Common myeloid progenitor, CD34-positive (primary cell): Measurements from ENCODE around the gene CNTNAP5.

Source experiments
- CTCF ChIA-PET: fragments of 350-600 bp; sonication (Branson Sonifier 250); formaldehyde crosslinking; loops from one replicate; lab custom pipeline; 2021; ENCODE audit warnings: antibody characterized with exemption; lab: Charles Lee
- POLR2A ChIA-PET: fragments of 350-600 bp; sonication (Branson Sonifier 250); formaldehyde crosslinking; loops from one replicate; lab custom pipeline; 2021; ENCODE audit warnings: antibody characterized with exemption; lab: Charles Lee
- DNase-seq, 3 donors: peaks; one replicate each; pipeline versions ENCODE4 v3.0.0 to v3.0.0-alpha.2; 2013
- H3K27ac ChIP-seq, 2 experiments: 1 replicate in 1 of 2; 2 replicates in 1 of 2; pipeline ENCODE4 v1.7.0; 2013; ENCODE audit warnings: inconsistent platforms in 2 of 2, low read length in 2 of 2, mild to moderate bottlenecking in 2 of 2, low read depth in 1 of 2, moderate library complexity in 1 of 2; ENCODE audit not compliant: severe bottlenecking in 2 of 2, insufficient read depth in 1 of 2, poor library complexity in 1 of 2
- H3K27me3 ChIP-seq, 5 experiments: replicated peaks in 2 of 5; 1 replicate in 3 of 5; 2 replicates in 2 of 5; pipeline versions ENCODE4 v1.6.1 to v1.7.0; 2013; ENCODE audit warnings: low read length in 4 of 5, mild to moderate bottlenecking in 2 of 5, moderate library complexity in 2 of 5, inconsistent platforms in 1 of 5; ENCODE audit not compliant: insufficient read depth in 5 of 5, control insufficient read depth in 4 of 5
- H3K36me3 ChIP-seq, 4 experiments: 1 replicate in 2 of 4; 2 replicates in 2 of 4; pipeline versions ENCODE4 v1.6.1 to v1.7.0; 2013; ENCODE audit warnings: low read length in 3 of 4, control low read depth in 1 of 4, mild to moderate bottlenecking in 1 of 4; ENCODE audit not compliant: control insufficient read depth in 4 of 4, insufficient read depth in 4 of 4
- H3K4me1 ChIP-seq, 4 experiments: 1 replicate in 3 of 4; 2 replicates in 1 of 4; pipeline versions ENCODE4 v1.6.1 to v1.7.1; 2013; ENCODE audit warnings: low read length in 3 of 4, mild to moderate bottlenecking in 3 of 4, control low read depth in 1 of 4, inconsistent platforms in 1 of 4, moderate library complexity in 1 of 4; ENCODE audit not compliant: control insufficient read depth in 4 of 4, insufficient read depth in 4 of 4; ENCODE audit errors: control extremely low read depth in 1 of 4
- H3K4me3 ChIP-seq, 7 experiments: 1 replicate in 4 of 7; 2 replicates in 3 of 7; pipeline versions ENCODE4 v1.5.1 to v1.7.0; 2013; ENCODE audit warnings: mild to moderate bottlenecking in 7 of 7, low read length in 6 of 7, moderate library complexity in 6 of 7, inconsistent platforms in 2 of 7, low read depth in 2 of 7, control low read depth in 1 of 7; ENCODE audit not compliant: insufficient read depth in 4 of 7, control insufficient read depth in 1 of 7; ENCODE audit errors: extremely low read depth in 1 of 7
- H3K9me3 ChIP-seq, 5 experiments: 1 replicate in 4 of 5; 2 replicates in 1 of 5; pipeline versions ENCODE4 v1.6.1 to v1.7.1; 2013; ENCODE audit warnings: low read length in 4 of 5, mild to moderate bottlenecking in 2 of 5, inconsistent platforms in 1 of 5, low read depth in 1 of 5, moderate library complexity in 1 of 5; ENCODE audit not compliant: control insufficient read depth in 4 of 5, insufficient read depth in 2 of 5; ENCODE audit errors: control extremely low read depth in 1 of 5
- WGBS: methylation state at CpG from one replicate; pipeline ENCODE4 v1.1.5; 2013; ENCODE audit not compliant: insufficient coverage; 5-methylcytosine and 5-hydroxymethylcytosine counted together

Gene CNTNAP5

GRCh38 chr2:124584615-124585014, 559.5 kb downstream of the CNTNAP5 start:
- no CpG with 5 or more reads among the region's 4 CpGs for WGBS
- H3K9me3 ChIP-seq, result no peaks in the 10 kb centered on the region
- H3K27ac ChIP-seq, result no peak overlapping the region
- CTCF ChIA-PET, result no interaction called here
- no peaks in the 10 kb centered on the region for H3K27me3 ChIP-seq
- POLR2A ChIA-PET, result no interaction called here
- H3K4me3 ChIP-seq, result no peak overlapping the region
- H3K4me1 ChIP-seq, result no peaks in the 10 kb centered on the region
- no peaks in the 10 kb centered on the region for H3K36me3 ChIP-seq
- DNase-seq, result no peak

- no peak overlapping the region for H3K4me3 ChIP-seq
- H3K36me3 ChIP-seq, result no peaks in the 10 kb centered on the region
- ChIA-PET POLR2A (no interaction called here), CTCF (no interaction called here)
- no CpG with 5 or more reads among the region's 1 CpG for WGBS
- H3K9me3 ChIP-seq, result no peaks in the 10 kb centered on the region
- no peaks in the 10 kb centered on the region for H3K4me1 ChIP-seq
- no peak for DNase-seq
- no peaks in the 10 kb centered on the region for H3K27me3 ChIP-seq
- no peak overlapping the region for H3K27ac ChIP-seq
Measured at GRCh38 chr2:124585277-124585676, 560.2 kb downstream of the CNTNAP5 start.

- Histone ChIP-seq H3K9me3 (no peaks in the 10 kb centered on the region), H3K4me3 (no peak overlapping the region), H3K27me3 (no peaks in the 10 kb centered on the region), H3K27ac (no peak overlapping the region), H3K36me3 (no peaks in the 10 kb centered on the region), H3K4me1 (no peaks in the 10 kb centered on the region)
- DNase-seq, result no peak
- ChIA-PET CTCF (interaction anchor here (0.7 kb wide), 1 partner anchor 40 kb away, joined by 3 read pairs; no protein-coding TSS in a partner anchor), POLR2A (no interaction called here)
- 90% methylated on average over 3 of the region's 3 CpGs for WGBS
Measured at GRCh38 chr2:124586210-124586609, 561.1 kb downstream of the CNTNAP5 start.

GRCh38 chr2:124586835-124587234, 561.7 kb downstream of the CNTNAP5 start:
- no peak for DNase-seq
- Histone ChIP-seq H3K27me3 (no peaks in the 10 kb centered on the region), H3K27ac (no peak overlapping the region), H3K4me3 (no peak overlapping the region), H3K4me1 (no peaks in the 10 kb centered on the region), H3K9me3 (no peaks in the 10 kb centered on the region), H3K36me3 (no peaks in the 10 kb centered on the region)
- WGBS, result 100% methylated on average over 1 of the region's 2 CpGs
- ChIA-PET POLR2A (no interaction called here), CTCF (no interaction called here)

GRCh38 chr2:124589971-124590370, 564.9 kb downstream of the CNTNAP5 start:
- Histone ChIP-seq H3K4me1 (no peaks in the 10 kb centered on the region), H3K9me3 (no peaks in the 10 kb centered on the region), H3K27ac (no peak overlapping the region), H3K27me3 (no peaks in the 10 kb centered on the region), H3K4me3 (no peak overlapping the region), H3K36me3 (no peaks in the 10 kb centered on the region)
- ChIA-PET POLR2A (no interaction called here), CTCF (interaction anchor here (0.6 kb wide), 1 partner anchor 544 kb away, joined by 3 read pairs; no protein-coding TSS in a partner anchor)
- DNase-seq, result no peak
- WGBS, result 100% methylated on average over 2 of the region's 3 CpGs

- ChIA-PET POLR2A (no interaction called here), CTCF (no interaction called here)
- Histone ChIP-seq H3K27me3 (no peaks in the 10 kb centered on the region), H3K36me3 (no peaks in the 10 kb centered on the region), H3K9me3 (peaks cover 0 to 3% (median 0%) of the 10 kb centered on the region in 5 experiments), H3K4me3 (no peak overlapping the region), H3K4me1 (no peaks in the 10 kb centered on the region), H3K27ac (no peak overlapping the region)
- DNase-seq, result no peak
Measured at GRCh38 chr2:124602759-124603158, 577.7 kb downstream of the CNTNAP5 start.

- H3K4me1 ChIP-seq, result no peaks in the 10 kb centered on the region
- CTCF ChIA-PET, result no interaction called here
- POLR2A ChIA-PET, result no interaction called here
- H3K36me3 ChIP-seq, result no peaks in the 10 kb centered on the region
- H3K4me3 ChIP-seq, result no peak overlapping the region
- WGBS, result no CpG with 5 or more reads among the region's 2 CpGs
- H3K27me3 ChIP-seq, result no peaks in the 10 kb centered on the region
- H3K9me3 ChIP-seq, result peaks cover 0 to 3% (median 0%) of the 10 kb centered on the region in 5 experiments
- H3K27ac ChIP-seq, result no peak overlapping the region
- no peak for DNase-seq
Measured at GRCh38 chr2:124604940-124605339, 579.9 kb downstream of the CNTNAP5 start.
